ENCODE data around the gene CTNNA2.

- no peak for TF ChIP-seq ZNF70 (CRISPR knock-in tag; IDR thresholded peaks at IDR 0.05)
- TF ChIP-seq ZC3H10 (CRISPR knock-in tag; IDR thresholded peaks at IDR 0.05): no peak
Measured at GRCh38 chr2:80651435-80651834, 1138.6 kb downstream of the CTNNA2 start.
